Measurements from ENCODE around the gene CXCL13. TPM values are rescaled to one million over a fixed set of nuclear protein-coding genes. Genes with fewer than 3 reads are reported as not detected.

Gene CXCL13
- total RNA-seq, 1 donor from 2014 or later = not detected

- Histone ChIP-seq H4K20me1 (ENCODE audit: low read depth) (no peaks in the 10 kb centered on the region), H3K9ac (no peak overlapping the region), H3K36me3 (no peaks in the 10 kb centered on the region), H3K4me3 (no peak overlapping the region), H3K27ac (no peak overlapping the region), H2AFZ (replicated peaks) (no peak overlapping the region), H3K27me3 (peaks cover 9% of the 10 kb centered on the region), H3K4me1 (no peaks in the 10 kb centered on the region), H3F3A (ENCODE audit: low read depth) (no peaks in the 10 kb centered on the region), H3K79me2 (ENCODE audit: low read depth) (no peaks in the 10 kb centered on the region), H3K4me2 (no peak overlapping the region), H3K9me3 (ENCODE audit: low read depth) (no peaks in the 10 kb centered on the region)
- Mint-ChIP-seq H3K36me3 (no peaks in the 10 kb centered on the region), H3K27me3 (ENCODE audit: insufficient read depth, low read depth) (peaks cover 5% of the 10 kb centered on the region), H3K4me3 (no peak overlapping the region), H3K9me3 (no peaks in the 10 kb centered on the region), H3K27ac (no peak overlapping the region), H3K4me1 (no peaks in the 10 kb centered on the region)
- no peak for DNase-seq (ENCODE audit: low spot score)
- no peak for TF ChIP-seq CTCF (IDR thresholded peaks at IDR 0.05)
- no peak for TF ChIP-seq EZH2 (IDR thresholded peaks at IDR 0.05)
- no peak for TF ChIP-seq EZH2phosphoT487 (IDR thresholded peaks at IDR 0.05)
Observed at GRCh38 chr4:77615153-77615552, 9.5 kb downstream of the CXCL13 start.

DNA sequence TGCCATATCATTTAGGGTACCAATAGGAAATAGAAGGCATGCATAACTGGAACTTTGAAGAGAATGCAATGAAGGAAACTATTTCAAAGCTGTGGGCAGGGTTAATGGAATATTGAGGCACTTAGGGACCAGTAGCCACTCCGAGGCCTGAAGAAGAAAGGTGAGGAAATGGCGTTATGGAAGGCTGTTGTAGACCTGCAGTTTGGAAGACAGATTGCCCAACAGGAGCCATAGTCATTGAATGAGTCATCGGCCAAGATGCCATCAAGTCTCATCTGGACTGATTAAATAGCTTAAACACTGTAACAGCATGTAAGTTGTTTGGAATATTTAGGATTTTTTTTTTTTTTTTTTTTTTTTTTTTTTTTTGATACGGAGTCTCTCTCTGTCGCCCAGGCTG, 11.6 kb downstream of the CXCL13 start:
- no peak overlapping the region for H2AFZ ChIP-seq (replicated peaks)
- no peaks in the 10 kb centered on the region for H3K4me1 ChIP-seq
- no peaks in the 10 kb centered on the region for H3K79me2 ChIP-seq (ENCODE audit: low read depth)
- DNase-seq (ENCODE audit: low spot score) = no peak
- TF ChIP-seq EZH2 (IDR thresholded peaks at IDR 0.05) (no peak), CTCF (IDR thresholded peaks at IDR 0.05) (no peak), EZH2phosphoT487 (IDR thresholded peaks at IDR 0.05) (no peak)
- H3K9ac ChIP-seq = no peak overlapping the region
- H3K9me3 Mint-ChIP-seq = no peaks in the 10 kb centered on the region
- H3K4me3 Mint-ChIP-seq = no peak overlapping the region
- no peaks in the 10 kb centered on the region for H3K36me3 Mint-ChIP-seq
- no peak overlapping the region for H3K4me2 ChIP-seq
- H3K27me3 Mint-ChIP-seq (ENCODE audit: insufficient read depth, low read depth) = peaks cover 5% of the 10 kb centered on the region
- no peaks in the 10 kb centered on the region for H3K36me3 ChIP-seq
- no peaks in the 10 kb centered on the region for H3K4me1 Mint-ChIP-seq
- no peak overlapping the region for H3K27ac Mint-ChIP-seq
- H4K20me1 ChIP-seq (ENCODE audit: low read depth) = no peaks in the 10 kb centered on the region
- no peak overlapping the region for H3K4me3 ChIP-seq
- H3F3A ChIP-seq (ENCODE audit: low read depth) = no peaks in the 10 kb centered on the region
- peaks cover 9% of the 10 kb centered on the region for H3K27me3 ChIP-seq
- H3K9me3 ChIP-seq (ENCODE audit: low read depth) = no peaks in the 10 kb centered on the region
- no peak overlapping the region for H3K27ac ChIP-seq

- Mint-ChIP-seq H3K36me3 (no peaks in the 10 kb centered on the region), H3K27me3 (ENCODE audit: insufficient read depth, low read depth) (peaks cover 5% of the 10 kb centered on the region), H3K4me1 (no peaks in the 10 kb centered on the region), H3K27ac (no peak overlapping the region), H3K4me3 (no peak overlapping the region), H3K9me3 (no peaks in the 10 kb centered on the region)
- peak; percentile 86 for DNase-seq (ENCODE audit: low spot score)
- Histone ChIP-seq H3K79me2 (ENCODE audit: low read depth) (no peaks in the 10 kb centered on the region), H3K9me3 (ENCODE audit: low read depth) (no peaks in the 10 kb centered on the region), H2AFZ (replicated peaks) (peak overlapping the region; percentile 92), H4K20me1 (ENCODE audit: low read depth) (no peaks in the 10 kb centered on the region), H3K27ac (no peak overlapping the region), H3F3A (ENCODE audit: low read depth) (no peaks in the 10 kb centered on the region), H3K9ac (no peak overlapping the region), H3K4me1 (no peaks in the 10 kb centered on the region), H3K4me3 (no peak overlapping the region), H3K36me3 (no peaks in the 10 kb centered on the region), H3K27me3 (peaks cover 9% of the 10 kb centered on the region), H3K4me2 (no peak overlapping the region)
- TF ChIP-seq EZH2phosphoT487 (IDR thresholded peaks at IDR 0.05) (no peak), CTCF (IDR thresholded peaks at IDR 0.05) (peak; percentile 91), EZH2 (IDR thresholded peaks at IDR 0.05) (no peak)
Observed at GRCh38 chr4:77618383-77619241, 13.0 kb downstream of the CXCL13 start.

All from neural progenitor cell (in vitro differentiated cells).